Activated CD8-positive, alpha-beta T cell treated with anti-CD3 and anti-CD28 coated beads for 36 hours (primary cell): ENCODE data around the gene COL12A1. TPM values are rescaled to one million over a fixed set of nuclear protein-coding genes. Genes with fewer than 3 reads are reported as not detected.

Source experiments
- ATAC-seq: fragments of 200-7000 bp; cut with Tn5 transposase; one replicate; pipeline ENCODE4 v1.10.0; 2021; ENCODE audit warnings: mild to moderate bottlenecking, moderate library complexity
- CTCF ChIA-PET: fragments of 350-600 bp; sonication (Branson Sonifier 250); formaldehyde crosslinking; loops from one replicate; lab custom pipeline; 2021; ENCODE audit warnings: antibody characterized with exemption; lab: Charles Lee
- POLR2A ChIA-PET: fragments of 350-600 bp; sonication (Branson Sonifier 250); formaldehyde crosslinking; loops from one replicate; lab custom pipeline; 2021; ENCODE audit warnings: antibody characterized with exemption; lab: Charles Lee
- DNase-seq: peaks from one replicate; pipeline ENCODE4 v3.0.0-alpha.2; 2020
- H3K27ac Mint-ChIP-seq: one replicate; pipeline ENCODE4 v1.8.0; 2021; ENCODE audit warnings: mild to moderate bottlenecking, mixed read lengths
- H3K27me3 Mint-ChIP-seq: one replicate; pipeline ENCODE4 v1.8.0; 2021; ENCODE audit warnings: mixed read lengths
- H3K36me3 Mint-ChIP-seq: one replicate; pipeline ENCODE4 v1.8.0; 2021; ENCODE audit warnings: low read depth, mixed read lengths
- H3K4me1 Mint-ChIP-seq: one replicate; pipeline ENCODE4 v1.8.0; 2021; ENCODE audit warnings: low read depth, mixed read lengths
- H3K4me3 Mint-ChIP-seq: one replicate; pipeline ENCODE4 v1.8.0; 2021; ENCODE audit warnings: mild to moderate bottlenecking, moderate library complexity, mixed read lengths
- H3K9me3 Mint-ChIP-seq: one replicate; pipeline ENCODE4 v1.8.0; 2021; ENCODE audit warnings: mixed read lengths
- CTCF ChIP-seq: fragments of 200-600 bp; IDR thresholded peaks from one replicate; pipeline ENCODE4 v1.8.0; 2022; ENCODE audit warnings: antibody characterized with exemption, mild to moderate bottlenecking
- intact Hi-C: fragments of 100-400 bp; cut with micrococcal nuclease; formaldehyde crosslinking; loops from one replicate; pipeline ENCODE4 v1.10.0; 2022
- total RNA-seq, 2 experiments: library from RNA; stranded (reverse); gene quantifications; one replicate each; pipeline ENCODE4 v1.2.3, GENCODE V29; 2021

COL12A1 gene
- total RNA-seq, 2 experiments from 2014 or later: 0.09 TPM; not detected in 1

DNA sequence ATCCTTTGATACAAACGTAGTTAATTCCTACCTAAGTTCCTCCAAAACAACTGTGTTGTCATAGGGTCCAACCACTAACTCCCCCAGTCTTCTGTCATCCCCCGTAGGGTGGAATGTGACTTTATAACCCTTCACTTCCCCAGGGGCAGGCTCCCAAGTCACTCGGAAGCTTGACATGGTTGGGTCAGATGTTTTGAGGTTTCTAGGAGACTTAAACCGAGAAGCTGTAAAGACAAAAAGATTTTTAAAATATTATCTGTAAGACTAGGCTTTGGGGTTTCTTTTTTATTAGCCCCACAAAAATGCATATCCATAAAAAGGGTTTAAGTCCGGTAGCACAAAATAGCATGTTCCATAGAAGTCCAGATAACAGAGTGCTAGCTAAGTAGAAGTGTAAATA is 50.2 kb downstream of the COL12A1 start:
- H3K27ac Mint-ChIP-seq: no peak overlapping the region
- no peak overlapping the region for H3K4me3 Mint-ChIP-seq
- H3K27me3 Mint-ChIP-seq: peaks cover 7% of the 10 kb centered on the region
- CTCF ChIA-PET: interaction anchor here (0.9 kb wide), 1 partner anchor 54 kb away, joined by 3 read pairs; no protein-coding TSS in a partner anchor
- no peaks in the 10 kb centered on the region for H3K4me1 Mint-ChIP-seq
- no peak for TF ChIP-seq CTCF
- ATAC-seq (no peak), DNase-seq (no peak)
- H3K9me3 Mint-ChIP-seq: no peaks in the 10 kb centered on the region
- POLR2A ChIA-PET: no interaction called here
- intact Hi-C loops: no loop called here
- H3K36me3 Mint-ChIP-seq: no peaks in the 10 kb centered on the region

- H3K27me3 Mint-ChIP-seq: peaks cover 8% of the 10 kb centered on the region
- H3K4me1 Mint-ChIP-seq: no peaks in the 10 kb centered on the region
- H3K4me3 Mint-ChIP-seq: no peak overlapping the region
- H3K27ac Mint-ChIP-seq: no peak overlapping the region
- intact Hi-C loops: no loop called here
- DNase-seq: no peak
- H3K36me3 Mint-ChIP-seq: no peaks in the 10 kb centered on the region
- ATAC-seq: no peak
- ChIA-PET CTCF (interaction anchor here (0.9 kb wide), 1 partner anchor 54 kb away, joined by 3 read pairs; no protein-coding TSS in a partner anchor), POLR2A (no interaction called here)
- H3K9me3 Mint-ChIP-seq: no peaks in the 10 kb centered on the region
- no peak for TF ChIP-seq CTCF
These were observed 50.9 kb downstream of the COL12A1 start for GRCh38 chr6:75154973-75155372.

GRCh38 chr6:75150685-75151412 is 55.0 kb downstream of the COL12A1 start:
- POLR2A ChIA-PET: no interaction called here
- TF ChIP-seq CTCF: no peak

DNA sequence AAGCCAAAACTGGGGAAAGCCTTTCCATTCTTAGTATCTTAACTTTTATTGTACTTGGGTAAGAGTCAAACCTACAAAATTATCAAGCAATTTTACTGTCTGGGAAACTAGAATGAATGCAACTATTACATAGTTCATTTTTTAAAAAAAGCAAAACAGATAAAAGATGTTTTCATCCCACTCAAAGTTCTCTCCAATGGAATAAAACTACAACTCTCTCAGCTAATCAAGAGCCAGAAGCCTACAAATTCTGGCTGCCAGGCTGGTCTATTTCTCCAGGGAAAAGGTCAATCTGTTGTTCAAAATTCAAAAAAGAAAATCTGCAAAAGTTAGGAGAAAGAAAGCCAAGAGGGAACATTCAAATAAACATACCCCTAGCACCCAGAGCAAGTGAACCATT is 56.2 kb downstream of the COL12A1 start:
- Mint-ChIP-seq H3K27ac (no peak overlapping the region), H3K27me3 (peaks cover 14% of the 10 kb centered on the region), H3K9me3 (no peaks in the 10 kb centered on the region), H3K36me3 (no peaks in the 10 kb centered on the region), H3K4me3 (no peak overlapping the region), H3K4me1 (peaks cover 2% of the 10 kb centered on the region)
- ChIA-PET CTCF (no interaction called here), POLR2A (no interaction called here)
- no peak for ATAC-seq
- DNase-seq: no peak
- TF ChIP-seq CTCF: no peak
- intact Hi-C loops: no loop called here

More at GRCh38 chr6:75150685-75151412, 55.0 kb downstream of the COL12A1 start:
- CTCF ChIA-PET: no interaction called here
- no peak overlapping the region for H3K4me3 Mint-ChIP-seq
- no peak overlapping the region for H3K27ac Mint-ChIP-seq
- no peaks in the 10 kb centered on the region for H3K9me3 Mint-ChIP-seq
- H3K27me3 Mint-ChIP-seq: peaks cover 14% of the 10 kb centered on the region
- intact Hi-C loops: no loop called here
- H3K4me1 Mint-ChIP-seq: peaks cover 2% of the 10 kb centered on the region
- no peaks in the 10 kb centered on the region for H3K36me3 Mint-ChIP-seq
- no peak for ATAC-seq
- DNase-seq: no peak

DNA sequence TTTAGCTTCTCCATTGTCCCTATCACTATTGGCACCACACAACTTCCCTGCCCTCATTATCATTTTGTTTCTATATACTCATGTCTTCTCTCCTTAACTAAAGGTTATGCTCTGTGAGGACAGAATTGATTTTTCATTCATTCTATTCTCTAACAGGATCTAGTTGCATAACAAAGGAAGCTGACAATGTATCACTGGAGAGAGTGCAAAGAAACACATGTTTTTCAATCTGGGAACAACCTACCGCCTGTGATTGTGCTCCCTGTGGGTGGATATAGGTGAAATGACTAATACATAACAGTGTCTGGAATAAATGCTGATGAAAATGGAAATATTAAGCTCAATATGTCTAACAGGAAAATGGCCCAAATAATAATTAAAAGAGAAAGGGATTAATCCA is 56.6 kb downstream of the COL12A1 start:
- Mint-ChIP-seq H3K4me1 (peaks cover 2% of the 10 kb centered on the region), H3K4me3 (no peak overlapping the region), H3K27me3 (peaks cover 14% of the 10 kb centered on the region), H3K36me3 (no peaks in the 10 kb centered on the region), H3K27ac (no peak overlapping the region), H3K9me3 (no peaks in the 10 kb centered on the region)
- ChIA-PET POLR2A (no interaction called here), CTCF (no interaction called here)
- TF ChIP-seq CTCF: no peak
- ATAC-seq: no peak
- no peak for DNase-seq
- intact Hi-C loops: no loop called here
